Stimulated activated CD8-positive, alpha-beta memory T cell treated with anti-CD3 and anti-CD28 coated beads, Interleukin-4, amount 100 ng/mL, for 4 hours (primary cell): Measurements from ENCODE around the gene MTHFD1L.
"Not testable (repeated sequence)": the region's sequence is repeated elsewhere in the genome, so short reads cannot be mapped to it uniquely, and the experiment has no call there.

Source experiments
- DNase-seq, 2 donors: peaks; one replicate each; pipeline ENCODE4 v3.0.0-alpha.2; 2020; ENCODE audit warnings: low read depth in 2 of 2, low spot score in 1 of 2

MTHFD1L gene

DNA sequence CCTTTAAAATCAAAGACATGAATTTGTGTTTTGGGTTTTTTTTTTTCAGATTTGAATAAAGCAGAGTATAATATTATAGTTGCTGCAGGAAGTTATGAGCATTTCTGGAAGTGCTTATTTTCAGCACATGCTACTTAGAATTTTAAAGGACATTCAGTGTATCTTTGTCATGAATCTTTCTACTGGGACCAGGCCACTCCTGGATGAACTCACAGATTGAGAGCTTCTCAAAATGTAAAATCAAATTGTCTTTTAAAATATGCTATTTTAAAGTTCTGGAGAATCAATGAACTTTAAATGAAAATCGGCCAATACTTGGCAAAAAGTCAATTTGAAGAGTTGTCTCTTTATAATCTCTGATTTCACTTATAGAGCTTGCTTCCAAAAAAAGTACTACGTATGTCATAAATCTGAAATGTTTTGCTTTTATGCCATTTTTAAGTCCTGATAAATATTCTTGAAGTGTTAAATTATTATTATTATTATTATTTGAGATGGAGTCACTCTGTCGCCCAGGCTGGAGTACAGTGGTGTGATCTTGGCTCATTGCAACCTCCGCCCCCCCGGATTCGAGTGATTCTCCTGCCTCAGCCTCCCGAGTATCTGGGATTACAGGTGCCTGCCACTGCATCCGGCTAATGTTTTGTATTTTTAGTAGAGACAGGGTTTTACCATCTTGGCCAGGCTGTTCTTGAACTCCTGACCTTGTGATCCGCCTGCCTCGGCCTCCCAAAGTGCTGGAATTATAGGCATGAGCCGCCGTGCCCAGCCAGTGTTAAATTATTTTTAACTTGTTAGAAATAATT lies 198.5 kb downstream of the MTHFD1L start:
- no peak for DNase-seq

DNA sequence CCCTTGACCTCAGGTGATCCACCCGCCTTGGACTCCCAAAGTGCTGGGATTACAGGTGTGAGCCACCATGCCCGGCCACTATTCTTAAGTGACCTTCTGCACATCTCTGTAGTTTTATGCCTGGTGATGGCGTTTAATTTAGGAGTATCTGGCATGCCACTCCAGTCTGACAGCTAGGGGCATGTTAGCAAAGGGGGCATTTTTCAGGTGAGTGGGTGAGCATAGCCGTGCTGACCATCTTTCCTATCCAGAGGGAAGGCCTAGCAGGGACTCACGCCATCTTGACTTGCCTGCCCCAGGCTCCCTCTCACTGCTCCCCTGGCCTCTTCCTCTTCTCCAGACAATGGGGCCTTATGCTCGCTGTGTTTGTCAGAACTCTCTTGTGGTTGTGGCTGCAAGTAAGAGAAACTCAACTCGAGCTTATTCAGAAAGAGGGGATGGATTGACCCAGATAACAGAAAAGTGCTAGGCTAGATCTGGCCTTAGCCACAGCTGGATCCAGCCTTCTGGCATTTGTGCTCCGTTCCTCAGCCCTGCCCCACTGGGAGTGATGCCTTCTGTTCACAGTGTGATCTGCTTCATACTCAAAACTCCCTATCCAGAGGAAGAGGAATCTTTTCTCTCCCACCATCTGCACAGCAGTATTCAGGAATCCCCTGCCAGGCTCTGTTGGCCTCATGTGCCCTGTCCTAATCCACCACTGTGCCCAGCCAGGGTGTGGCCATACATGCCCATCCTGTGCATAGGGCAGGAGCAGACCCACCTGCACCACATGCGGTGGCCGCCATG lies 199.7 kb downstream of the MTHFD1L start:
- DNase-seq: no peak

DNA sequence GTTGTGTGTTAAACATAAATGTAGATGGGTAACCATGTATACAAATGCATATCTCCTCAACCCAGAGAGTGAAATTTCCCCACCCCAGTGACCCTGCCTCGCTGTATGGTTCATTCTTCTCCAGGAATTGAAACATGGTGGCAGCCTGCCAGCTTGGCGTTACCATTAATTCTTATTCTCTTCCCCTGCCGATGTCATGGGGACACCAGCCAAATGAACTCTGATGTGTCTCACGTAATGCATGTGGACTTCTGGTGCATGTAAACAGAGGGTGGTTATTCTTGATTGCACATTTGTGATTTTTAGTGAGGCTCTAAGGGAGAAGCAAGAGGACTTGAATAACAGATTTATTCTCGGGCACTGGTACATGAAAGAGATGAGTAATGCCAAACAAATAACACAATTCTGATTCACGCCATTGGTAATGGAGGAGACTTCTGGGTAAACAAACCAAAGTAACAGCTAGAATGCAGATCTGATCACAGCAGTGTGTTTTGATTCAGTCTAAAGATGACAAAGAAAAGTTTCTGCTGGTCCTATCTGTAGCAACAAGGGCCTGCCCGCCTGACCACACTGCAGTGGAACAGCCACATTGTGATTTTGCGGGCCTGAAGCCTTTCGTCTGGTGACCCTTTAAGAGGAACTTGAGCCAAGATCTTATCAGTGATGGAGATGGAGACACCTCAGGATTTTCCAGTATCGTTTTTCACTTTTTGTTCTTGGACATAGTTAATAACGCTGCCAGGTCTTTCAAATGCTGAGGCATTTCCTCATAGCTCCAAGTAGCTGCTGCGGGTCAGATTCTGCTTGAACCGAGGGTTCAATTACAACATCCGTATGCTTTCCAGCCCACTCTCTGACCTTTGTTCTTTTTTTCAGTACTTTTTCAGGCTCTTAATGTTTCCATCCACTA lies 202.4 kb downstream of the MTHFD1L start:
- DNase-seq: no peak

DNA sequence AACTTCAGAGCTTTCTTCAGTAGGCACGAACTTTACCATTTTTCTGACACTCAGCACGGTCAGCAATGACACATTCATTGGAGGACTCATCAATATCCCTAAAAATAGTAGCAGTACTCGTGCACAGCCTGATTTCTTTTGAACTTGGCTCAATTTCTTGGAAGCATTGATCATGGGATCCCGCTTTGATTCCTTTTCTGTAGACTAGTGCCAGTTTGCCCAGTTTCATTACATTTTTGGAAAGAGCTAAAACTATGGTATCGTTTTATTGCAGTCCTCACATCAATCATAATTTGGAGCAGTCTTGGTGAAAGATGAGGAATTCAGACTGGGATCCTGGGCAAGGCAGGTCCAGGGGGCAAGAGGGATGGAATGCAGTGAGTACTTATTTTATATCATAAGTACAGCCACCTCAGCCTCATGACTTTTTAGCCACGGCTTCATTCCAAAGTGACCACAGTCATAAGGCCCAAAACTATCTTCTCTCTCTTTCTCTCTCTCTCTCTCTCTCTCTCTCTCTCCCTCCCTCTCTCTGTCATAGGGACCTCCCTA lies 203.3 kb downstream of the MTHFD1L start:
- DNase-seq: no peak

DNA sequence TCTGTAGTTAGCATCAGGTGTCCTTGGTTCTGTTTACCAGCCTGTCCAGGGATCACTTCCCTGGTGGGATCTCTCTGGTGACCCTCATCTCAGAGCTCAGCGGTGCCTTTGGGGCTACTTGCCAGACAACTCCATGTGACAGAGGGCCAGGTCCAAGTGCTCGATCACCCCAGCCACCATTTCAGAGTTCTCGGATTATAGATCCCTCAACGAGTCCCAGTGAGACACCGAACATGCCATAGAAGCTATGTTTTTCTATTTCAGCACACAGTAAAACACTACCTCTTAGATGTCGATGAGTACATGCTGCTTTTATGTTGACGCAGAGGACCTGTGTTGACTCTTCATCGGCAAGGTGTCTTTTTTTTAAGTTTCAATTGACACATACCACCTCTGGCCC lies 204.1 kb downstream of the MTHFD1L start:
- DNase-seq: no peak

DNA sequence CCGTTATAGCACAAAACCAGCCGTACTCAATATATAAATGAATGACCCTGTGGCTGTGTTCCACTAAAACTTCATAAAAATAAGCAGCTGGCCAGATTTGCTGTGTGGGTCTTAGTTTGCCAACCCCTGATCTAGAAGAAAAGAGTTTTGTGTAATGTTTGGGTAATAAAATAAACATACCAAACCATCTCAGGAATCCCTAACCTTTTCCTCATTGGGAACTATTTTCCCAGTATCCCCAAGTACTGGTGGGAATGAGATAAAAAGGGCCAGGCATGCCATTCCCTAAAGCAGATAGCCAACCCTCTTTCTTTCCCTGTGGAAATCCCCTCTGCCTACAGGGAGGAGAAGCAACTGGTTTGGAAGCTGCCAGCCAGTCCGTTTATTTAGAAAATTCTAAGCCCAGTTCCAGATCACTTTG lies 205.1 kb downstream of the MTHFD1L start:
- DNase-seq: no peak

DNA sequence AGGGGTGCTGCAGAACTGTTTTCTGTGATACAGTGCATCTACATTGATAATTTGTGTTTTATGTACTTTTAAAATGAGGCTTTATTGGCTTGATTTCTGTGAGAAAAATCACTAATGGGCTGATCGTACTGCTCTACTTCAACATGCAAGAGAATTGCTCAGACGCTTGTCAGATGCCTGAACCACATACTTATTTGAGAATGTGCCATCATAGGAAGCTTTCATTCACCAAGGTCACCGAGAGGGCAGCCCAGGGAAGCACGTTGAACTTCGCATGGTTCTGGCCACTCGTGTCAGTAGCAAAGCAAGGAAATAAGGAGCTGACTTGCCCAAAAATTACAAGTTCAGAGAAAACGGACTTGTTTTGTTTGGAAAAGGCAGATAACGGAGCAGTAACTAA lies 205.8 kb downstream of the MTHFD1L start:
- no peak for DNase-seq

DNA sequence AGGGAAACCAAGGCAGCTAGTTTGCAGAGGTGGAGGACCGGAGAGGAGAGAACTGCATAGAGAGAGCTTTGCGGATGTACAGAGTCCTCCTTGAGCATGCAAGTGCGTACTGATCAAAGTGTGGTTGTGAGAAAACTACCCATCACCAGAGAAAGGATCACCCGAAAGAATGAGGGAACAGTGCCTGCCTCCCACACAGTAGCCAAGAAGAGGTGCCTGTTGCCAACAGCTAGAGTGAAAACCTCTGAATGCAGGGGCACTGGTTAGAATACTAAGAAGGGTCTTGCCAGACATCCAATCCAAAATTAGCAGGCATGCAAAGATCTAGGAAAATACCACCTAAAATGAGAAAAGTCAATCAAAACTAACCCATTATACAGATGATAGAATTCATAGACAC lies 207.6 kb downstream of the MTHFD1L start:
- DNase-seq: no peak

DNA sequence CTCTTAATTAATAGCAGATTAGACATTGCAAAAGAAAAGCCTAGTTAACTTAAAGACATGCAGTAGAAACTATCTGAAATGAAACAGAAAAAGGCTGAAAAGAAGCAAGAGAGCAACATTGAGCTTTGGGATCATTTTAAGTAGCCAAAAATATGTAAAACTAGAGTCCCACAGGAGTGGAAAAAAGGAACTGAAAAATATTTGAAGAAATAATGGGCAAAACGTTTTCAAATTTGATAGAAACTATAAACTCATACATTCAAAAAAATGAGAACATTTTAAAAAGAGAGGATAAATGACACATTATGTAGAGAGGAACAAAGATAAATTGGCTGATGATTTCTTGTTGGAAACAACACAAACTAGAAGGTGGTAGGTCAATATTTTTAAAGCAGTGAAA lies 208.2 kb downstream of the MTHFD1L start:
- no peak for DNase-seq

DNA sequence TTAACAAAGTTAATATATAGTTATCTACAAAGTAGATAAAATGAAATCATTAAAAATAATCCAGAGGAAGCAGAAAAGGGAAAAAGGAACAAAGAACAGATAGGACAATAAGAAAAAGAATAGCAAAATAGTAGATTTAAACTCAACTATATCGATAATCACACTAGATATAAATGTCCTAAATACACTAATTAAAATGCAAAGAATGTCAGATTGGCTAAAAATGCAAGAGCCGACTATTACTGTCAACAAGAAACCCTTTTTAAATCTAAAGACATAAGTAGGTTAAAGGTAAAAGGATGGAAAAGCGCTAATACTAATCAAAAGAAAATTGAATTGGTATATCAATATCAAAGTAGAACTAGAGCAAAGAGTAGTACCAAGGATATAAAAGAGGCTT lies 209.5 kb downstream of the MTHFD1L start:
- DNase-seq: no peak

DNA sequence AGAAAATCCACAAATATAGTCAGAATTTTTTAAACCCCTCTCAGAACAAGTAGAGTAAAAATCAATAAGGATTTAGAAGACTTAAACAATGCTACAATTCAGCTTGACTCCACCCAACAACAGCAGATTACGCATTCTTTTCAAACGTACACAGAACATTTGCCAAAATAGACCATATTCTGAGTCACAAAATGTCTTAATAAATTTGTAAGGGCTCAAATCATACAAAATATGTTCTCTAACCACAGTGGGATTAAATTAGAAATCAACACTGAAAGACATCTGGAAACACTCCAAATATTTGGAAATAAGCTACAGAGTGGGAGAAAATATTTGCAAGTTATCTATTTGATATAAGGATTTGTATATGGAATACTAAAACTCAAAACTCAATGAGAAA lies 210.0 kb downstream of the MTHFD1L start:
- no peak for DNase-seq

DNA sequence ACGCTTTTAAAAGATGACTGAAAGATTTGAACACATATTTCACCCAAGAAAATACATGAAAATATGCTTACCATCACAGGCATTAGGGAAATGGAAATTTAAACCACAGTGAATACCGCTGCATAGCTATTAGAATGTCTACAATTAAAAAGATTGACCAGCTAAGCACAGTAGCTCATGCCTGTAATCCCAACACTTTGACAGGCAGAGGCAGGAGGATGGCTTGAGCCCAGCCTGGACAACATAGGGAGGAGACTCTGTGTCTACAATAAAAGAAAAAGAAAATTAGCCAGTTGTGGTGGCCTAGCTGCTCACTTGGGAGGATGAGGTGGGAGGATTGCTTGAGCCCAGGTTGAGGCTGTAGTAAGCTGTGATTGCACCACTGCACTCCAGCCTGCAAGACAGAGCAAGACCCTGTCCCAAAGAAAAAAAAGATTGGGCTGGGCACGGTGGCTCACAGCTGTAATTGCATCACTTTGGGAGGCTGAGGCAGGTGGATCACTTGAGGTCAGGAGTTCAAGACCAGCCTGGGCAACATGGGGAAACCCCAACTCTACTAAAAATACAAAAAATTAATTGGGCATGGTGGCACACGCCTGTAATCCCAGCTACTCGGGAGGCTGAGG lies 210.5 kb downstream of the MTHFD1L start:
- DNase-seq: no peak

DNA sequence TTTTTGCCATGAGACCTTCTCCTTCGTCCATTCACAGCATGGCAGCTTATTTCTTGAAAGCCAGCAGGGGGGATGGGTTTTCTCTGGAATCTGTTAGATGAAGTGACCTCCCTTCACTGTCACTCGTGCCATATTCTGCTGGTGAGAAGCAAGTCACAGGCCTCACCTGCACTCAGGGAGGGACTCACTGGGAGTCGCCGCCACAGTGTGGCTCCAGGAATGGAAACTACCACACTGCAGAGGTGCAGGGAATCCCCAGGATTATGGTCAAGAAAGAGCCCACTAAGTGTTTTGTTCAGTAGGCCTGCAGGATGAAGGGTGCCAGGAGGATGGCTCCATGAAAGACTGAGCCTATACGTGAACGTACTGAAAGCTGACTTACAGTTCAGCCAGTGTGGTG lies 213.2 kb downstream of the MTHFD1L start:
- DNase-seq: no peak

DNA sequence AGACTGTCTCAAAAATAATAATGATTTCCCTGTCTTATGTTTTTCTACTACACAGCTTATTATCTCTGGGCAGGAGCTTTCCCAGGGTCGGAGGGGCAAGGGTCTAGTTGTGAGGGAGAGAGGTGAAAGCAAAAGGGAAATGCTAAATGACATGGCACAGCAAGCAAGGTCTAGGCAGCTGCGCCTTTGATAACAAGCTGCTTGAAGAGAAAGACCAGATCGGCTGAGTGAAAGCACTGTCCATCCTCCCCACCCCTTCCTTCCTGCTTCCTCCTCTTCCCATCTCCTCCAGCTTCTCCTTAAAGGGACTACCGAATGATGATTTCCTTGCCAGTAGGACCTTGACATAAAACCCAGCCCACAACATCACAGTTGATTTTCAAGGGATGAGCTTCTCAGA lies 216.2 kb downstream of the MTHFD1L start:
- no peak for DNase-seq

DNA sequence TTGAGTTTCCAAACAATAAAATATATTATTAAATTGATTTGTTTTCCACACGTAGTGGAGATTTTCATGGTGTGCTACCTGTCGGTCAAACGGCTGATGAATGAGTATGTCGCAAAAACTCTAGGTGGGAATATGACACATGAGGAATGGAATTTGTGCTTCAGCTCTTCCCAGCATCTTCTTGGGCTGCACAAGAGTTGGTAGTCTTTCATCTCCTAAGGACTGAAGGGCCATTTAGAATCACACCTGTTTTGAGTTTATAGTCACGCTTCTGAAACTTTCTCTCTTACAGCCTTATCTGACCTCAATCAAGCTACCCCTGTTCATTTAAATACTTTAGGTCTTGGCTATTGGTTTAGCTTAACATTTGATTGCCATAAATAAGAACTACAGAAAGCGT lies 216.6 kb downstream of the MTHFD1L start:
- no peak for DNase-seq

DNA sequence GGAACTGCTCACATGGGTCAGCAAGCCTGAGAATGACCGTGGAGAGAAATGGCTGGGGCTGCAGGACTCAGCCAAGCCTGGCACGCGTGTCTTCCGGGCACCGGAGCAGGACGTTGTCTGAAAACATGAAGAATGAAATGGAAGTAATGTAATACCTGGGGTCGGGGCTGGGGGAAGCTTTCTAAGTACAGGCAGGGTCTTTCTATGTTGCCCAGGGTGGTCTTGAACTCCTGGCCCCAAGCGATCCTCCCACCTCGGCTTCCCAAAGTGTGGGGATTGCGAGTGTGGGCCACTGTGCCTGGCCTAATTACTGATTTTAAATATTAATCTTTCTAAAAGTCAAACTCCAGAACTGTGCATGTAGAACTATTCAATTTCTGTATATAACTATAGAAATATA lies 218.8 kb downstream of the MTHFD1L start:
- DNase-seq: no peak

DNA sequence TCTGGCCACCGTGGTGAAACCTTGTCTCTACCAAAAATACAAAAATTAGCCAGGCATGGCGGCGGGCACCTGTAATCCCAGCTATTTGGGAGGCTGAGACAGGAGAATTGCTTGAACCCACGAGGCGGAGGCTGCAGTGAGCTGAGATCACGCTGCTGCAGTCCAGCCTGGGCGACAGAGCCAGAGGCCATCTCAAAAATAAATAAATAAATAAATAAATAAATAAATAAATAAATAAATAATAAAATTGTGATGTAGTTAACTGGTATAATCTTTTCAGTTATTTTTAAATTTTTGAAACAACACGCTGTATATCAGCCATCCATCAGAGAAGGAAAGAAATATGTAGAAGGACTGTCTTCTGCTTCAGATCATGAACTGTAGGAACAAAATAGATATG lies 221.6 kb downstream of the MTHFD1L start:
- not testable (repeated sequence) for DNase-seq

DNA sequence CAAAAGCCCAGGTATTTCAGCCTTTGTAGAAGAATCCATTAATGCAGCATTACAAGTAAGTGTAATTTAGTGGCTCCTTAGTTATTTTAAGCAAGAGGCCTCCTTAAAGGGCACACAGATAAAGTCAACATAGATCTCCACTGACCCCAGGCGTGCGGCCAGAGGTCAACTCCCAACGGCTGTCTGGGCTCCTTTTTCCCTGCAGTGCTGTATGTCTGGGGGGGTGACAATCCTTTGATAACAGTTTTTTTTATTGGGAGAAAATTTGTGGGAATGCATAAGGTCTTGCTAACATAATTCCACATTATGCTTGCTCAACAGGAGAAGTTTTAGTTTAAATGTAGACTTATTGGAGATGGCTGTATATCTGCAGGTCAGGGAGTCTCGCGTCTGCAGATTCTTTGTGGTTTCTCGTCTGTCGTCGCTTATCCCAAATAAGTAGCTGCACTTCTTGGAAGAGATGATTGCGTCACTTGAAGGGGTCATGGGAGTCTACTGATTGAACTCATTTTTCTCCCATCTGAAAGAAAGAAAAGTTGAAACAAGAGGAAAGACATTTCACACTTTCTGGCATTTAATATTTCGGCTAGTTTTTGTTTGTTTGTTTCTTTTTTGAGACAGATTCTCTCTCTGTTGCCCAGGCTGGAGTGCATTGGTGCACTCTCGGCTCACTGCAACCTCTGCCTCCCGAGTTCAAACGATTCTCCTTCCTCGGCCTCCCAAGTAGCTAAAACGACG lies 222.5 kb downstream of the MTHFD1L start:
- no peak for DNase-seq

DNA sequence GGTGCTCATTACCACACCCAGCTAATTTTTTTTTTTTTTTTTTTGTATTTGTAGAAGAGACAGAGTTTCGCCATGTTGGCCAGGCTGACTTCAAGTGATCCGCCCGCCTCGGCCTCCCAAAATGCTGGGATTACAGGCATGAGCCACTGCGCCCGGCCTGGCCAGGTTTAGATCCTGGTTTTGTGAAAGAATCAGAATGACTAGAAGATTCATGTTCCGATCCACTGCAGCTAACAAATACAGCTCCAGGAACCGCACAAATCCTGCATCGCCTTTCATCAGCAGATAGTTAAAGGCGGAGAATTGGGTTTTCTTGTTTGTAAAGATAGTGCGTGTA lies 223.1 kb downstream of the MTHFD1L start:
- no peak for DNase-seq

DNA sequence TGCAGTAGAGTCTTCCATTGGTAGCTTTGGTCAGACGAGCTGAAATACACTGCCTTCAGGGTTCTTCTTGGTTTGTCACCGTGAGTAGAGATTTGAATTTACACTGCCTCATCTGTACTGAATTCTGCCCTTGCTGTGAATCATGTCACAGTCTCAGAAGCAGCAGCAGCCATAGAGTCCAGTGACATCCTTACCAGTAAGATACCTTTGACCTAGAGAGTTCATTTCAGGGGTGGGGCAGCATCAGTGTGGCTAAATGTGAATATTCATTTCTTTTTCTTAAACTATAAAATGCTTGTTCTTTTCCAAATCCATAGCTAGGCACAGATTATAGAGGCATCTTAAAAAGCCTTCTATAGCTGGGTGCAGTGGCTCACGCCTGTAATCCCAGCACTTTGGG lies 223.5 kb downstream of the MTHFD1L start:
- no peak for DNase-seq
